GM18502 (cell line): ENCODE measurements around the gene PRKG1.

Experiments
- ATAC-seq: cut with Tn5 transposase; IDR thresholded peaks from one replicate; pipeline ENCODE4 v1.9.1; 2021; ENCODE audit warnings: mild to moderate bottlenecking; ENCODE audit not compliant: unreplicated experiment, poor library complexity

Gene PRKG1

GRCh38 chr10:52050429-52051047 lies 976.3 kb downstream of the PRKG1 start:
- no peak for ATAC-seq

- ATAC-seq = no peak
Observed at GRCh38 chr10:52053497-52053896, 979.2 kb downstream of the PRKG1 start.

- no peak for ATAC-seq
Observed at GRCh38 chr10:52056291-52056690, 982.0 kb downstream of the PRKG1 start.

- ATAC-seq = no peak
Observed at GRCh38 chr10:52059089-52059488, 984.8 kb downstream of the PRKG1 start.

- ATAC-seq = no peak
Observed at GRCh38 chr10:52063159-52063558, 988.9 kb downstream of the PRKG1 start.

GRCh38 chr10:52064084-52064845 lies 990.0 kb downstream of the PRKG1 start:
- ATAC-seq = no peak

GRCh38 chr10:52066383-52066782 lies 992.1 kb downstream of the PRKG1 start:
- no peak for ATAC-seq

GRCh38 chr10:52068485-52068884 lies 994.2 kb downstream of the PRKG1 start:
- ATAC-seq = no peak

GRCh38 chr10:52071814-52072213 lies 997.5 kb downstream of the PRKG1 start:
- no peak for ATAC-seq

GRCh38 chr10:52074505-52075026 lies 1000.3 kb downstream of the PRKG1 start:
- ATAC-seq = no peak

GRCh38 chr10:52077814-52078213 lies 1003.5 kb downstream of the PRKG1 start:
- no peak for ATAC-seq

GRCh38 chr10:52078397-52078937 lies 1004.2 kb downstream of the PRKG1 start:
- ATAC-seq = no peak

- ATAC-seq = peak; percentile 84
Observed at GRCh38 chr10:52082307-52082706, 1008.0 kb downstream of the PRKG1 start.

GRCh38 chr10:52083422-52083821 lies 1009.1 kb downstream of the PRKG1 start:
- ATAC-seq = no peak

GRCh38 chr10:52092390-52092789 lies 1018.1 kb downstream of the PRKG1 start:
- no peak for ATAC-seq

GRCh38 chr10:52098130-52098529 lies 1023.8 kb downstream of the PRKG1 start:
- ATAC-seq = no peak

- no peak for ATAC-seq
Observed at GRCh38 chr10:52099026-52099600, 1024.8 kb downstream of the PRKG1 start.

- no peak for ATAC-seq
Observed at GRCh38 chr10:52100011-52100547, 1025.8 kb downstream of the PRKG1 start.

GRCh38 chr10:52105301-52105700 lies 1031.0 kb downstream of the PRKG1 start:
- ATAC-seq = no peak

GRCh38 chr10:52106011-52106410 lies 1031.7 kb downstream of the PRKG1 start:
- ATAC-seq = no peak

GRCh38 chr10:52106899-52107298 lies 1032.6 kb downstream of the PRKG1 start:
- no peak for ATAC-seq
